Measurements from ENCODE around the gene TANC1. TPM values are rescaled to one million over a fixed set of nuclear protein-coding genes. Genes with fewer than 3 reads are reported as not detected.
A peak's percentile ranks its signal among the peaks of the same experiment; 100 is the strongest.

TANC1 gene
- polyA plus RNA-seq, 1 donor, result 22.6 TPM

DNA sequence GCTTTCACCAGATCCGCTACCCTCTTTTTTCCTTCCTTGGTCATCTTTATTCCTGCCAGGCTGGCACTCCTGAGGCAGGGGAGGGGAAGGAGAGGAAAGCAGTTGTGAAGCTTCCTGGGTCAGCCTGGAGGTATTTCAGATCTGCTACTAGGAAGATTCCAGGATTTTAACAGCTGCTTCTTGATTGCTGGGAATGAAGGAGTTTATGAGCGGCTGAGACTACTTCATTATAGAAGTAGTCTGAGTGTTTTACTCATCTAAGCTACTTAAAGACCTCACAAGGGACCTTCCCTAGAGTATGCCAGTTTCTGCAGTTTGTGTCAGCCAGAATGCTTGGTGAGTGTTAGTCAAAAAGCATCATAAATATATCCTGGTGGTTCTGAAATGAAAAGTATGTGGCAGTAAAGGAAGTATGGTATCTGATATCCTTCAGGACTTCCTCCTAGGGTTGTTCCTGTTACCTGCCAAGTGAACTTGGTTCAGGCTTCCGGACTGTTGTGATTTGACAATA is 1.9 kb downstream of the TANC1 start:
- Histone ChIP-seq H3K4me1 (ENCODE audit: control insufficient read depth, insufficient read depth, low read length) (peaks cover 8% of the 10 kb centered on the region), H3K4me3 (ENCODE audit: low read length) (peak overlapping the region; percentile 88), H3K9me3 (ENCODE audit: control insufficient read depth, low read depth, low read length) (no peaks in the 10 kb centered on the region), H3K27me3 (ENCODE audit: control insufficient read depth, insufficient read depth, low read length) (no peaks in the 10 kb centered on the region), H3K27ac (ENCODE audit: low read length) (peak overlapping the region; percentile 85), H3K36me3 (ENCODE audit: control insufficient read depth, insufficient read depth, low read length) (no peaks in the 10 kb centered on the region)
- DNase-seq, result peak in 1 of 2 donors; percentile 64
- no CpG with 5 or more reads among the region's 3 CpGs for WGBS (ENCODE audit: insufficient coverage, low lambda C conversion rate)

DNA sequence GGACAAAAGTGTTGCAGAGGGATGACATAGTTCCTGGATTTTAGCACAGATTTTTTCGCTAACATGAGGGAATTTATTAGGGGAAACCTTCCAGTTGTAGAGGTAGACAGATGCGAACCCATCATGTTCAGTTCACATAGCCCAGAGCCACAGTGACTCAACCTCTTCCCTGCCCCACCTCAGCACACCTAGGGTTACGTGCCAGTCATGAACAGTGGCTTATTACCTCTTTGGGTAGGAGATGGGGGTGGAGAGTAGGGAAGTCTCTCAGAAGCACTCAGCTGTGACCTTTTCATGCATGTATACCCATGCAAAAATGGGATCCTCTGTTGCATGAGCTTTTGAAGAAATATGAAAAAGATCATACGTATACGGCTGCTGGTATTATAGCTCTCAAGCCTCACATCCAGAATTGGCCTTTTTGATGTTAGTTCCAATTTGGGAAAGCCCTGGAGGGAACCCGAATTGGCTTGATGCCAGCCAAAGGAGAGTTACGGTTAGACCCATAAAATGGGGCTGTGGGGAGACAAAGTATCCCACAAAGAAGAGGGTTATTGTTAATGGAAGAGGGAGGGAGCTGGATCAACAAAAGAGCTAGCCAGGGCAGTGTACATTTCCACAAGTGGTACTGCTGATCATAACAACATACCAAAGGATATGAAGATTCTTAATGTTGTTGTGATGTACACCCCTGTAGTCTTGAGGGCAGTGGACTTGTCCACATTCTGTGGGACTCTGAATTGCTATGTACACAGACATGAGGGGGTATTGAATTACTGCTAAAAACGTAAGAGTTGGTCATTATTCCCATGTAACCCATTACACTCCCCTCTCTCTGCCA is 4.9 kb downstream of the TANC1 start:
- Histone ChIP-seq H3K27ac (ENCODE audit: low read length) (no peak overlapping the region), H3K27me3 (ENCODE audit: control insufficient read depth, insufficient read depth, low read length) (no peaks in the 10 kb centered on the region), H3K4me1 (ENCODE audit: control insufficient read depth, insufficient read depth, low read length) (peaks cover 8% of the 10 kb centered on the region), H3K9me3 (ENCODE audit: control insufficient read depth, low read depth, low read length) (no peaks in the 10 kb centered on the region), H3K36me3 (ENCODE audit: control insufficient read depth, insufficient read depth, low read length) (no peaks in the 10 kb centered on the region), H3K4me3 (ENCODE audit: low read length) (no peak overlapping the region)
- WGBS (ENCODE audit: insufficient coverage, low lambda C conversion rate), result 100% methylated on average over 1 of the region's 8 CpGs
- DNase-seq, result no peak

DNA sequence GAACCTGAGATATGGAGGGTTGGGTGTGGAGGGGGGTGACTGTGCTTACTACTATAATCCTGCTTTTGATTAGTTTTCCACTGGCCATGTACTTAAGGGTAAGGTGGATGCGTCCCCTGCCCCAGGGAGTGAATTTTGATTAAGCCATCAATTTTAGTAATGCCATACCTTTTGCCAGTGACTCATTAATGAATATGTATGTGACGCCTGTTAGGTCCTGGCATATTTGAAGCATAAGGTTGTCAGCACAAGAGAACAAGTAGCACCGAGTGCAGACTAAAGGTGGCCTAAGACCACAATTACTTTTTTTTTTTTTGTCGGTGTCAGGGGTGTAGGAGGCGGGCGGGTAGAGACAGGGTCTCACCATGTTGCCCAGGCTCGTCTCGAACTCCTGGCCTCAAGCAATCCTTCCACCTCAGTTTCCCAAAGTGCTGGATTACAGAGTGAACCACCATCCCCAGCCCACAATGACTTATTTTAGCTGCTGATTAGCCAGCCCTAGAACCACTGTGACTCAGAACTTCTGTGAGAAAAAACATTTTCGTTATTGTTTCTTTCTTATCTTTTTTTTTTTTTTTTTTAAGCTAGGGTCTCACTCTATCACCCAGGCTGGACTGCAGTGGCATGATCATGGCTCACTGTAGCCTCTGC is 7.0 kb downstream of the TANC1 start:
- WGBS (ENCODE audit: insufficient coverage, low lambda C conversion rate), result no CpG with 5 or more reads among the region's 9 CpGs
- no peak for DNase-seq
- Histone ChIP-seq H3K9me3 (ENCODE audit: control insufficient read depth, low read depth, low read length) (no peaks in the 10 kb centered on the region), H3K36me3 (ENCODE audit: control insufficient read depth, insufficient read depth, low read length) (no peaks in the 10 kb centered on the region), H3K4me3 (ENCODE audit: low read length) (no peak overlapping the region), H3K4me1 (ENCODE audit: control insufficient read depth, insufficient read depth, low read length) (peaks cover 8% of the 10 kb centered on the region), H3K27me3 (ENCODE audit: control insufficient read depth, insufficient read depth, low read length) (no peaks in the 10 kb centered on the region), H3K27ac (ENCODE audit: low read length) (no peak overlapping the region)

DNA sequence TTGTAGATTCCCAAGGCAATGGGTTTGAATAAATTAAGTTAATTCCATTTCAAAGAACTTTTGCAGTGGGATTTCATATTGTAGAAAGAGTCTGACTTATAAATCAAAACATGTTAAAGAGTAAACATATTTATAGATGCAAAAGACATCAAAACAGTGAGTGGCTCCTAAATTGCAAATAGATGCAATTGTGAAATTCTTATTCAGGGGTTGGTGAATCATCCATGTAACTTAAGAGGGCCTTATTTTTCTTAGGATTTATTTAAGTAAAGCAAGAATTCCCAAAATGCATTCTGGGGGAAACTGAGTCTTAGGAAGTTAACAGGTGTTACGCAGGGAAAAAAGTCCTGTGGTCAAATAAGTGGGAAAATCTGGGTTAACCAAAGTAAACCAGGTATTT is 11.3 kb downstream of the TANC1 start:
- H3K4me3 ChIP-seq (ENCODE audit: low read length), result no peak overlapping the region
- no CpG with 5 or more reads among the region's 1 CpG for WGBS (ENCODE audit: insufficient coverage, low lambda C conversion rate)
- no peak for DNase-seq
- H3K27me3 ChIP-seq (ENCODE audit: control insufficient read depth, insufficient read depth, low read length), result no peaks in the 10 kb centered on the region
- no peaks in the 10 kb centered on the region for H3K36me3 ChIP-seq (ENCODE audit: control insufficient read depth, insufficient read depth, low read length)
- H3K27ac ChIP-seq (ENCODE audit: low read length), result no peak overlapping the region
- no peaks in the 10 kb centered on the region for H3K9me3 ChIP-seq (ENCODE audit: control insufficient read depth, low read depth, low read length)
- H3K4me1 ChIP-seq (ENCODE audit: control insufficient read depth, insufficient read depth, low read length), result peaks cover 3% of the 10 kb centered on the region

DNA sequence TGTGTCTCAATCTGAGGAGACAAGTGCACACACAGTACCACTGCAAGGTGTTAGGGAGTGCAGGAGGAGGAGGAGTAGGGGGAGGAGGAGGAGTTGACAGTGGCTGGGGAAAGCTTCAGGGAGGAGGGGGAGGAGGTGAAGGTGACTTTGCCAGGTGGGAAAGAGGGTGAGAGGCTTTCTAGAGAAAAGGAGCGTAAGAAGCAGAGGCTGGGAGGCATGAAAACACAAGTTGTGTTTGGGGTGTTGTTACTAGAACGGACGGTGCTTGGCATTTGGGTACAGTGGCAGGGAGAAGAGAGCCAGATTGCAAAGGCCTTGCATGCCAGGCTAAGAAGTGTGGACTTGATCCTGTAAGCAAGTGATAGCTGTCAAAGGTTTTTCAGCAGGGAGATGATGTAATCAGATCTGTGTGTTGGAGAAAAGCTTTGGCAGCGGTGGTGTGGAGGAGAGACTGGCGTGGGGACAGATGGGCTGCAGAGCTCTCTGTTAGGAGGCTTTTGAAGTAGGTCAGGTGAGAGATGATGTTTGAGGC is 16.2 kb downstream of the TANC1 start:
- Histone ChIP-seq H3K27ac (ENCODE audit: low read length) (no peak overlapping the region), H3K4me1 (ENCODE audit: control insufficient read depth, insufficient read depth, low read length) (peaks cover 3% of the 10 kb centered on the region), H3K4me3 (ENCODE audit: low read length) (no peak overlapping the region), H3K9me3 (ENCODE audit: control insufficient read depth, low read depth, low read length) (no peaks in the 10 kb centered on the region), H3K36me3 (ENCODE audit: control insufficient read depth, insufficient read depth, low read length) (no peaks in the 10 kb centered on the region), H3K27me3 (ENCODE audit: control insufficient read depth, insufficient read depth, low read length) (no peaks in the 10 kb centered on the region)
- peak in 1 of 2 donors; percentile 29 for DNase-seq
- WGBS (ENCODE audit: insufficient coverage, low lambda C conversion rate), result 80% methylated on average over 1 of the region's 5 CpGs

DNA sequence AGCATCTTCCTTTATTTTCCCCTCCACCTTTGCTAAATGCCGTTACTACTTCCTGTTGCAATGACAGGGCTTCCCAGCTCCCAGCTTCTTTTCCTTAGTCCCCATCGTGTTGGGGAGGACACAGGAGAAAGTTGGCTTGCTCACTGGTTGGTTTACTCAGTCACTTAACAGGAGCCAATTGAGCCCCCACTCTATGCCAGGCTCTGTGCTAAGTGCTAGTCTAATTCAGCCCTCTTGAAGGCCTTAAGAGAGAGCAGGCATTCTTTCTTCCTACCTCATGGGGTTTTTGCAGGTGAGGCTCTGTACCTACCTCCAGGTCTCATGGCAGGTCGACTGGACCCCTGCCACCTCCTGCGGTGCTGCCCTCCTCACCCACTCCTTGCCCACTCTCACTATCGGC is 20.1 kb downstream of the TANC1 start:
- no CpG with 5 or more reads among the region's 5 CpGs for WGBS (ENCODE audit: insufficient coverage, low lambda C conversion rate)
- no peaks in the 10 kb centered on the region for H3K36me3 ChIP-seq (ENCODE audit: control insufficient read depth, insufficient read depth, low read length)
- DNase-seq, result no peak
- no peak overlapping the region for H3K27ac ChIP-seq (ENCODE audit: low read length)
- H3K9me3 ChIP-seq (ENCODE audit: control insufficient read depth, low read depth, low read length), result no peaks in the 10 kb centered on the region
- H3K4me3 ChIP-seq (ENCODE audit: low read length), result no peak overlapping the region
- no peaks in the 10 kb centered on the region for H3K4me1 ChIP-seq (ENCODE audit: control insufficient read depth, insufficient read depth, low read length)
- no peaks in the 10 kb centered on the region for H3K27me3 ChIP-seq (ENCODE audit: control insufficient read depth, insufficient read depth, low read length)

DNA sequence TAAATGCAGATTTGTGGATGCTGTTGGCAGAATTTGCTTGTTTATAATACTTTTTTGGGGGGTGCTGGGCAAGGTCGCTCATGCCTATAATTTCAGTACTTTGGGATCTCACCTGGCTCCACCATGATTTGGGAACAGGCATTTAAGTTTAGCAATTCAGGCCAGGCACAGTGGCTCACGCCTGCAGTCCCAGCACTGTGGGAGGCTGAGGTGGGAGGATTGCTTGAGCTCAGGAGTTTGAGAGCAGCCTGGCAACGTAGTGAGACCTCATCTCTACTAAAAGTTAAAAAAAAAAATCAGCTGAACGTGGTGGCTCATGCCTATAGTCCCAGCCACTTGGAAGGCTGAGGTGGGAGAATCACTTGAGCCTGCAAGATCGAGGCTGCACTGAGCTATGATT is 20.7 kb downstream of the TANC1 start:
- Histone ChIP-seq H3K27me3 (ENCODE audit: control insufficient read depth, insufficient read depth, low read length) (no peaks in the 10 kb centered on the region), H3K4me1 (ENCODE audit: control insufficient read depth, insufficient read depth, low read length) (no peaks in the 10 kb centered on the region), H3K9me3 (ENCODE audit: control insufficient read depth, low read depth, low read length) (no peaks in the 10 kb centered on the region), H3K4me3 (ENCODE audit: low read length) (no peak overlapping the region), H3K36me3 (ENCODE audit: control insufficient read depth, insufficient read depth, low read length) (no peaks in the 10 kb centered on the region), H3K27ac (ENCODE audit: low read length) (no peak overlapping the region)
- WGBS (ENCODE audit: insufficient coverage, low lambda C conversion rate), result 83% methylated on average over 1 of the region's 5 CpGs
- no peak for DNase-seq

DNA sequence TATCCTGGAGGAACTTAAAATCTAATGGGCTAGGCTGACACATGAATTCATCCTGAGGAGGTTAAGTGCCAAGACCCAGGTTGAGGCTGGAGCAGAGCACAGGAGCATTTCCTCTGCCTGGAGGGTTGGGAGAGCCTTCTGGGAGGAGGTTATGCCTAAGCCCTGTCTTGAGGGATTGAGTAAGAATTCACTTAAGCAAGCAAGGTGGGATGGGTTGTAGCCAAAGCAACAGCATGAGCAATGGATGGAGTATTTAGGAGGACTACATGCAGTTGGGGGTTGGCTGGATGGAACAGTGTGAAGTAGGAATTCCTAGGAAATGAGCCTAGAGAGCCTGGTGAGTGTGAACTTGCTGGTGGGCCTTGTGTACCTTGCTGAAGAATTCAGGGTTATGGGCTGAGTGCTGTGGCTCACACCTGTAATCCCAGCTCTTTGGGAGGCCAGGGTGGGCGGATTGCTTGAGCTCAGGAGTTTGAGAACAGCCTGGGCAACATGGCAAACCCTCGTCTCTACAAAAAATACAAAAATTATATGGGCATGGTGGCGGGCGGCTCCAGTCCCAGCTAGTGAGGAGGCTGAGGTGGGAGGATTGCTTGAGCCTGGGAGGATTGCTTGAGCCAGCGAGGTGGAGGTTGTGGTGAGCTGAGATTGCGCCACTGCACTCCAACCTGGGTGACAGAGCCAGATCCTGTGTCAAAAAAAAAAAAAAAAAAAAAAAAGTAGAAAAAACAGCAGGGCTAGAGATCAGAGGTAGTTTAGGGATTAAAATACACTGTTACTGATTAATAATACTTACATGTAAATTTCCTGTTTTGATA is 22.2 kb downstream of the TANC1 start:
- Histone ChIP-seq H3K4me1 (ENCODE audit: control insufficient read depth, insufficient read depth, low read length) (peaks cover 9% of the 10 kb centered on the region), H3K36me3 (ENCODE audit: control insufficient read depth, insufficient read depth, low read length) (no peaks in the 10 kb centered on the region), H3K4me3 (ENCODE audit: low read length) (no peak overlapping the region), H3K9me3 (ENCODE audit: control insufficient read depth, low read depth, low read length) (no peaks in the 10 kb centered on the region), H3K27me3 (ENCODE audit: control insufficient read depth, insufficient read depth, low read length) (no peaks in the 10 kb centered on the region), H3K27ac (ENCODE audit: low read length) (no peak overlapping the region)
- WGBS (ENCODE audit: insufficient coverage, low lambda C conversion rate), result no CpG with 5 or more reads among the region's 6 CpGs
- DNase-seq, result no peak

DNA sequence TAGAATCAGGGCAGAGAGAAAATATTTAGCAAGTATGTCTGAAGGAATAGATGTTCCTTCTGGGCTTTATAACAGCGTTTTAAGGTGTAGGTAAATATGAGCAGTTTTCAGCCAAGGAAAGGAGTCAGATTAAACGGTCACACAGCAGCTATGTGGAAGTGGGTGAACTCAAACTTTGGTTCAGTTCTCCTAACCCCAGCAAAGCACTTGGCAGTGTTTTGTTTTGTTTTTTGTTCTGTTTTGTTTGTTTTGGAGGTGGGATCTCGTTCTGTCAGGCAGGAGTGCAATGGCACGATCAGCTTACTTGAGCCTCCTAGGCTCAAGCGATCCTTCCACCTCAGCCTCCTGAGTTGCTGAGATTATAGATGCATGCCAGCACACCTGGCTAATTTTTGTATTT is 24.6 kb downstream of the TANC1 start:
- Histone ChIP-seq H3K27me3 (ENCODE audit: control insufficient read depth, insufficient read depth, low read length) (no peaks in the 10 kb centered on the region), H3K4me1 (ENCODE audit: control insufficient read depth, insufficient read depth, low read length) (peaks cover 18% of the 10 kb centered on the region), H3K9me3 (ENCODE audit: control insufficient read depth, low read depth, low read length) (no peaks in the 10 kb centered on the region), H3K36me3 (ENCODE audit: control insufficient read depth, insufficient read depth, low read length) (no peaks in the 10 kb centered on the region), H3K4me3 (ENCODE audit: low read length) (no peak overlapping the region), H3K27ac (ENCODE audit: low read length) (no peak overlapping the region)
- no peak for DNase-seq
- WGBS (ENCODE audit: insufficient coverage, low lambda C conversion rate), result no CpG with 5 or more reads among the region's 5 CpGs
